PFSK-1 (cell line): Measurements from ENCODE around the gene PHLPP2.

ENCODE experiments used
- FOXP2 ChIP-seq: optimal IDR thresholded peaks from 2 replicates; pipeline ENCODE3; 2011; ENCODE audit warnings: borderline replicate concordance, control low read depth, inconsistent platforms; ENCODE audit not compliant: insufficient read depth; ENCODE audit errors: extremely low read length, extremely low read depth
- POLR2AphosphoS5 ChIP-seq: IDR thresholded peaks from 2 replicates; pipeline ENCODE4 v1.6.1; 2012; ENCODE audit warnings: low read depth, mild to moderate bottlenecking, control low read depth, low read length, moderate library complexity
- REST ChIP-seq, 2 experiments: IDR thresholded peaks; 2 replicates each; pipeline versions ENCODE4 v1.6.1 to v1.8.0; 2011 to 2012; ENCODE audit warnings: low read depth in 2 of 2, low read length in 2 of 2, control low read depth in 1 of 2, inconsistent platforms in 1 of 2, mild to moderate bottlenecking in 1 of 2, moderate library complexity in 1 of 2; ENCODE audit not compliant: insufficient read depth in 1 of 2
- SIN3A ChIP-seq: IDR thresholded peaks from 2 replicates; pipeline ENCODE4 v1.6.1; 2012; ENCODE audit warnings: mild to moderate bottlenecking, low read length, moderate library complexity, borderline replicate concordance; ENCODE audit not compliant: insufficient read depth
- TAF1 ChIP-seq: IDR thresholded peaks from 2 replicates; pipeline ENCODE4 v1.6.1; 2012; ENCODE audit warnings: low read length, control low read depth, borderline replicate concordance; ENCODE audit not compliant: insufficient read depth

The PHLPP2 gene

GRCh38 chr16:71746442-71747046 lies 22.0 kb upstream of the PHLPP2 start:
- no peak for TF ChIP-seq SIN3A
- no peak for TF ChIP-seq FOXP2
- no peak for TF ChIP-seq POLR2AphosphoS5
- no peak for TF ChIP-seq TAF1
- TF ChIP-seq REST (IDR thresholded peaks at IDR 0.05; ENCODE audit: insufficient read depth in 1 of 2, low read depth in 2 of 2, low read length in 2 of 2), result no peak

DNA sequence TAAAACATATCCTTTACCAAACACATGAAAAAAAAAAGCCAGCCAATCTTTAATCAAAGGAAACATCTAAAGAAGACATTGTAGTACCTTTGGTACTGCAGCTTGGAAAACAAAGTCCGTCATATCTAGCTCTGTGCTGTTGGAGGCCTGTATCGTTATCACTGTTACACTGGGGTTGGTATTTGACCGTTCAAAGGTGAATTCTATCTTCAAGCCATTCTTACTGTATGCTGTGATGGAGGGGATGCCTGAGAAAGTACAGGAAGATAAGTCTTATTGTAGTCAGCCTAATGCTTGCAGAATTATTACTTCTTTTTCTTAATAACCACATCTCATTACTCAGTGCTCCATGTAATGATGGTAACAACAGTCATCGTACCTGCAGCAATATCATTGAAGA lies 14.4 kb upstream of the PHLPP2 start:
- TF ChIP-seq TAF1, result no peak
- TF ChIP-seq SIN3A, result no peak
- TF ChIP-seq REST (IDR thresholded peaks at IDR 0.05; ENCODE audit: insufficient read depth in 1 of 2, low read depth in 2 of 2, low read length in 2 of 2), result no peak
- TF ChIP-seq POLR2AphosphoS5, result no peak
- TF ChIP-seq FOXP2, result no peak

- no peak for TF ChIP-seq FOXP2
- TF ChIP-seq POLR2AphosphoS5, result no peak
- TF ChIP-seq REST (IDR thresholded peaks at IDR 0.05; ENCODE audit: insufficient read depth in 1 of 2, low read depth in 2 of 2, low read length in 2 of 2), result no peak
- no peak for TF ChIP-seq TAF1
- no peak for TF ChIP-seq SIN3A
Measured at GRCh38 chr16:71737501-71737900, 13.0 kb upstream of the PHLPP2 start.

- no peak for TF ChIP-seq REST (IDR thresholded peaks at IDR 0.05; ENCODE audit: insufficient read depth in 1 of 2, low read depth in 2 of 2, low read length in 2 of 2)
- no peak for TF ChIP-seq POLR2AphosphoS5
- no peak for TF ChIP-seq FOXP2
- TF ChIP-seq TAF1, result no peak
- no peak for TF ChIP-seq SIN3A
Measured at GRCh38 chr16:71734511-71734910, 10.0 kb upstream of the PHLPP2 start.

GRCh38 chr16:71732587-71732986 lies 8.1 kb upstream of the PHLPP2 start:
- TF ChIP-seq FOXP2 (no peak), SIN3A (no peak), REST (IDR thresholded peaks at IDR 0.05; ENCODE audit: insufficient read depth in 1 of 2, low read depth in 2 of 2, low read length in 2 of 2) (no peak), POLR2AphosphoS5 (no peak), TAF1 (no peak)
